ENCODE measurements around the gene TWSG1. TPM values are rescaled to one million over a fixed set of nuclear protein-coding genes. Genes with fewer than 3 reads are reported as not detected.

The TWSG1 gene
- total and polyA plus RNA-seq, 3 experiments from 2014 or later = 4.9 to 14.2 (median 13.1) TPM

- Mint-ChIP-seq H3K4me3 (no peak overlapping the region), H3K27ac (no peak overlapping the region), H3K27me3 (peaks cover 0 to 7% of the 10 kb centered on the region in 2 donors), H3K4me1 (no peaks in the 10 kb centered on the region), H3K9me3 (no peaks in the 10 kb centered on the region), H3K36me3 (no peaks in the 10 kb centered on the region)
- H3K4me1 ChIP-seq (ENCODE audit: insufficient read depth, low read length) = no peaks in the 10 kb centered on the region
- no peak overlapping the region for H3K27ac ChIP-seq (ENCODE audit: low read depth, low read length)
- H3K4me3 ChIP-seq (ENCODE audit: low read length) = no peak overlapping the region
- no peaks in the 10 kb centered on the region for H3K27me3 ChIP-seq (ENCODE audit: insufficient read depth, low read length, poor library complexity, severe bottlenecking)
- CTCF ChIA-PET = no interaction called here
- no peak for DNase-seq
- H3K9me3 ChIP-seq (ENCODE audit: low read length) = no peaks in the 10 kb centered on the region
- H3K36me3 ChIP-seq (ENCODE audit: insufficient read depth, low read length) = no peaks in the 10 kb centered on the region
- POLR2A ChIA-PET = no interaction called here
These were observed 79.0 kb downstream of the TWSG1 start for GRCh38 chr18:9413576-9413975.

- peaks cover 0 to 7% of the 10 kb centered on the region in 2 donors for H3K27me3 Mint-ChIP-seq
- CTCF ChIA-PET = no interaction called here
- POLR2A ChIA-PET = no interaction called here
These were observed 82.0 kb downstream of the TWSG1 start for GRCh38 chr18:9416563-9417072.

DNA sequence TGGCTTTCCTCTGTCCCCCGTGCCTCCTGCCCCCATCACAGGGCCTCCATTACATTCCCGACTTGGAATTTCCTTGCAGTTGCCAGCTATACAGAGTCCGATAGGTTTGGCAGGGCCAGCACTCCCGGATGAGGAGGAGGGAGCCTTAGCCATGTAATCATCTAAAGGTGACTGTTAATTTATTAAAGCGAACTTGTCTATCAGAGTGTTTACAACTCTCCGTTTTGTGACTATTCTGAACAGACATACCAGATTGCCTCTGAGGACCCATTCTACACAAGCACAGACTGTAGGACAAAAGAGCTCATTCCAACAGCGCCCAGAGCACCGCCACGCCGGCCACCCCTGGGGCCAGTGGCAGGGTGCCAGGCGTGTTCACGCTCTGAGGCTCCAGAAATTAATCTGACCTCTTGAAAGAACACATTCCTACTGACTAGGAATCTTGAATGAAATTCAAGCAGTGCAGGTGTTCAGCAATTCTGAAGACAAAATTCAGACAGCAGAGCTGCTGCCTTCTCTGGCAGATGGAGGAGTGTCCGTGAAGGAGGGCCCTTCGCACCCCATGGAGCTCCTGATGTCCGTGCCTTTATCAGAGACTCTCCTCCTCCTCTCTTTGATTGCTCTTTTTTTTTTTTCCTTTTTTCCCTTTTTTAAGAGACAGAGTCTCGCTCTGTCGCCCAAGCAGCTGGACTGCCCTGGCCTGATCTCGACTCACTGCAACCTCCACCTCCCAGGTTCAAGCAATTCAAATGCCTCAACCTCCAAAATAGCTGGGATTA lies 82.7 kb downstream of the TWSG1 start:
- POLR2A ChIA-PET = no interaction called here
- CTCF ChIA-PET = no interaction called here
- Mint-ChIP-seq H3K9me3 (no peaks in the 10 kb centered on the region), H3K4me3 (no peak overlapping the region), H3K36me3 (no peaks in the 10 kb centered on the region), H3K27ac (peak overlapping the region in 1 of 8 donors; percentile 36), H3K27me3 (peaks cover 0 to 3% of the 10 kb centered on the region in 2 donors), H3K4me1 (no peaks in the 10 kb centered on the region)
- no peak for DNase-seq
- Histone ChIP-seq H3K36me3 (ENCODE audit: insufficient read depth, low read length) (no peaks in the 10 kb centered on the region), H3K9me3 (ENCODE audit: low read length) (no peaks in the 10 kb centered on the region), H3K27ac (ENCODE audit: low read depth, low read length) (no peak overlapping the region), H3K4me3 (ENCODE audit: low read length) (no peak overlapping the region), H3K4me1 (ENCODE audit: insufficient read depth, low read length) (no peaks in the 10 kb centered on the region), H3K27me3 (ENCODE audit: insufficient read depth, low read length, poor library complexity, severe bottlenecking) (no peaks in the 10 kb centered on the region)

More at GRCh38 chr18:9416563-9417072, 82.0 kb downstream of the TWSG1 start:
- Histone ChIP-seq H3K27me3 (ENCODE audit: insufficient read depth, low read length, poor library complexity, severe bottlenecking) (no peaks in the 10 kb centered on the region), H3K4me3 (ENCODE audit: low read length) (no peak overlapping the region), H3K27ac (ENCODE audit: low read depth, low read length) (no peak overlapping the region), H3K36me3 (ENCODE audit: insufficient read depth, low read length) (no peaks in the 10 kb centered on the region), H3K9me3 (ENCODE audit: low read length) (no peaks in the 10 kb centered on the region), H3K4me1 (ENCODE audit: insufficient read depth, low read length) (no peaks in the 10 kb centered on the region)
- no peaks in the 10 kb centered on the region for H3K4me1 Mint-ChIP-seq
- H3K4me3 Mint-ChIP-seq = no peak overlapping the region
- H3K36me3 Mint-ChIP-seq = no peaks in the 10 kb centered on the region
- no peak for DNase-seq
- no peak overlapping the region for H3K27ac Mint-ChIP-seq
- H3K9me3 Mint-ChIP-seq = no peaks in the 10 kb centered on the region

DNA sequence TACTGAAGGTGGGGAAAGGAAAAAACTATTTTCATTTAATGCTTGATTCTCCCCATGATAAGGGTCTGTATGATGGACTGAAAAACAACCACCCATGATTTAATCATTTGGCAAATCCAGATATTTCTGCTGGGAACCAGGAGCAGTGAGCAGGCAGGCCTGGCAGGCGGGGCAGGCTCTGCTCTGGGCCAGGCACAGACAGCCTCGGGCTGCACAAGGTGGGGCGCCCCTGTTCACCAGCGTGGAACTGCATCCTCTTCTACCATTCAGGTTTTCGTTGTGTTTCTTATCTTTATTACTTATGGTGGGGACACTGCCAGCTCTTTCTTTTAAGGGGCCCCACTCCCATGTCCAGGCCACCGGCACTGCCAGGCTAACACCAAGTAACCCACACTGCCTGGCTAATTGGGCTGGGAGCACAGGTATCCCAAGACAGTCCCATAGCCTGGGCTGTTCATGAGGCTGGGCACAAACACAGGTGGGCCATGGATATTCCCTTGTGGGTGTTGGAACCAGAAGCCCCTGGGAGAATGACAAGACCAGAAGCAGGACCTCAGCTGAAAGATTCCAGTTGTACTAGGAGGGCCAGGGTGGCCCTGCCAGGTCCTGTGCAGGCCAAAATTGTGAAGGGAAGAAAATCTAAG lies 83.6 kb downstream of the TWSG1 start:
- Histone ChIP-seq H3K4me3 (ENCODE audit: low read length) (no peak overlapping the region), H3K27ac (ENCODE audit: low read depth, low read length) (no peak overlapping the region), H3K4me1 (ENCODE audit: insufficient read depth, low read length) (no peaks in the 10 kb centered on the region), H3K36me3 (ENCODE audit: insufficient read depth, low read length) (no peaks in the 10 kb centered on the region), H3K9me3 (ENCODE audit: low read length) (no peaks in the 10 kb centered on the region), H3K27me3 (ENCODE audit: insufficient read depth, low read length, poor library complexity, severe bottlenecking) (no peaks in the 10 kb centered on the region)
- ChIA-PET CTCF (no interaction called here), POLR2A (no interaction called here)
- no peak for DNase-seq
- Mint-ChIP-seq H3K4me3 (no peak overlapping the region), H3K27ac (peak overlapping the region in 1 of 8 donors; percentile 12), H3K27me3 (no peaks in the 10 kb centered on the region), H3K9me3 (no peaks in the 10 kb centered on the region), H3K4me1 (no peaks in the 10 kb centered on the region), H3K36me3 (no peaks in the 10 kb centered on the region)

DNA sequence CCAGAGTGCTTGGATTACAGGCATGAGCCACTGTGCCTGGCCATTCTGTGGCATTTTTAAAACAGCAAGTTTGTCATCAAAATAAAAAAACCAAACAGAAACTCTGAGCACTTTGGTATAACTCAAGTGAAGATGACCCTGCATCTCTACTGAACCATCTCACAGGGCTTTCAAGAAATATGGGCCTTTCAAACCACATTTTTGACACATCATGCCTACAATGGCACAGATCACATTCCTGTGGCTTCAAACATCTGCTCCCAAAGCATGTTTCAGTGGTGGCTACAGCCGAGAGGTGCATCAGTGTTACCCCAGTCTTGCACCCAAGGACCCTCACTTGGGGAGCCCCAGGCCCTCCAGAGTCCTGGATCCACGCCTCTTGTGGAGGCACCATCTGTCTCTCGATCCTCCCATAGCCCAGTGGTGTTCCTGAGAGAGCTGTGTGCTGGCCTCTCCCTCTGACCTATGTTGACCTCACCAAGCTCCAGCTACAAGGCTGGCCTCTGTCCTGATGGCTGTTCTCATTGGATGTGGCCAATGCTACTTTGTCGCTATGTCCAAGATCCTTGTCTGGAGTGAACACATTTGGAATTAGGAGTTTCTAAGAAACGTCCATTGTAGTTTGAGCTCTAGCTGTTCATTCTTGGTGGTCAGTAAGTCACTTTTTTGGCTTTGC lies 85.5 kb downstream of the TWSG1 start:
- H3K27ac Mint-ChIP-seq = no peak overlapping the region
- H3K4me3 Mint-ChIP-seq = no peak overlapping the region
- POLR2A ChIA-PET = no interaction called here
- H3K27me3 ChIP-seq (ENCODE audit: insufficient read depth, low read length, poor library complexity, severe bottlenecking) = no peaks in the 10 kb centered on the region
- DNase-seq = no peak
- H3K9me3 Mint-ChIP-seq = no peaks in the 10 kb centered on the region
- no peaks in the 10 kb centered on the region for H3K27me3 Mint-ChIP-seq
- no peaks in the 10 kb centered on the region for H3K36me3 ChIP-seq (ENCODE audit: insufficient read depth, low read length)
- no peaks in the 10 kb centered on the region for H3K9me3 ChIP-seq (ENCODE audit: low read length)
- CTCF ChIA-PET = no interaction called here
- H3K36me3 Mint-ChIP-seq = no peaks in the 10 kb centered on the region
- no peak overlapping the region for H3K4me3 ChIP-seq (ENCODE audit: low read length)
- H3K4me1 Mint-ChIP-seq = no peaks in the 10 kb centered on the region
- H3K4me1 ChIP-seq (ENCODE audit: insufficient read depth, low read length) = no peaks in the 10 kb centered on the region
- no peak overlapping the region for H3K27ac ChIP-seq (ENCODE audit: low read depth, low read length)

DNA sequence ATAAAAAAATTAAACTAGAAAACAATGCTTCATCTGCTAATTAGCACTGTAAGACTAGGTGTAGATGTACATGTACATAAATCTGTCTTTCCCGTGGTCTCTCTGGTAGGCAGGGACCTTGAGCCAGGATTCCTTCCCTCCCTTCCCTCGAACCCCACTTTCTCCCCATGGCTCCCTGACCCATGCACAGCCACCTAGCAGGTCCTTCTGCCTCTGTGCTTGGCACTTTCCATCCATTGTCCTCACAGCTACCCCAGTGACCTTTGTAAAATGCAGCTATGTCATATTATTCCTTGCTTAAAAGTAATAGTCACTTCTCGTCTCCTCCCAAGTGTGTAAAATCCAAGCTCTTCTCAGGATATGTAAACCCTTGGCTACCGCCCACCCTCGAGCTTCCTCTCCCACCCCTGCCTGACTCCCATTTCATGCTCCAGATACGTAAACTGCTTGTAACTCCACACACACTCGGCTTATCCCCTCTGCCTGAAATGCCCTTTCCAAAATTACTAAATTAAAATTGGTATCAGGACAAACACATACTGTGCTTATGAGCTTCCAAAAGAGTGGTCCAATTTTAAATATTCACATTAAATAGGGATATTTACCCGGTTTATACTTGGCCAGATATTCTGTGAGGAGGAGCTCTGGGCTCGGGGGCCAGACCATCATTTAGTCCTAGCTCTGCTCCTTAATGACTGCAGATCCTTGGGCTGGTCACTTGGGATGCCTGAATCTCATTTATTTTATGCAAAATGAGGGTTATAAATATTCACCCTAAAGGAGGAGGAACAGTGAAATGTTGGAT lies 86.7 kb downstream of the TWSG1 start:
- Histone ChIP-seq H3K9me3 (ENCODE audit: low read length) (no peaks in the 10 kb centered on the region), H3K27me3 (ENCODE audit: insufficient read depth, low read length, poor library complexity, severe bottlenecking) (no peaks in the 10 kb centered on the region), H3K4me3 (ENCODE audit: low read length) (no peak overlapping the region), H3K36me3 (ENCODE audit: insufficient read depth, low read length) (no peaks in the 10 kb centered on the region), H3K27ac (ENCODE audit: low read depth, low read length) (no peak overlapping the region), H3K4me1 (ENCODE audit: insufficient read depth, low read length) (no peaks in the 10 kb centered on the region)
- ChIA-PET CTCF (no interaction called here), POLR2A (no interaction called here)
- Mint-ChIP-seq H3K27ac (no peak overlapping the region), H3K27me3 (no peaks in the 10 kb centered on the region), H3K36me3 (no peaks in the 10 kb centered on the region), H3K9me3 (no peaks in the 10 kb centered on the region), H3K4me3 (no peak overlapping the region), H3K4me1 (no peaks in the 10 kb centered on the region)
- no peak for DNase-seq

DNA sequence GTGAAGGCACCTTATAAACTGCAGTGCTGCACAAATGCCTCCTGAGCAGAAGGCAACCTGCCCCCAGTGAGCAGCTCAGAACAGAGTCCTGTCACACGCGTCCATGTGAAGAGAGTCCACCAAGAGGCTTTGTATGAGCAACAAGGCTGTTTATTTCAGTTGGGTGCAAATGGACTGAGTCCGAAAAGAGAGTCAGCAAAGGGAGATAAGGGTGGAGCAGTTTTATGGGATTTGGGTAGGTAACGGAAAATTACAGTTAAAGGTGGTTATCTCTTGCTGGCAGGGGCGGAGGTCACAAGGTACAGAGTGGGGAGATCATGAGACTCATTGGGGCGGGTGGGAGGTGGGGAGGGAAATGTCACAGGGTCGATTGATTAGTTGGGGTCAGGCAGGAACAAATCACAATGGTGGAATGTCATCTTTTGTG lies 87.3 kb downstream of the TWSG1 start:
- Mint-ChIP-seq H3K36me3 (no peaks in the 10 kb centered on the region), H3K4me3 (no peak overlapping the region), H3K27me3 (no peaks in the 10 kb centered on the region), H3K4me1 (no peaks in the 10 kb centered on the region), H3K9me3 (no peaks in the 10 kb centered on the region), H3K27ac (no peak overlapping the region)
- ChIA-PET POLR2A (no interaction called here), CTCF (no interaction called here)
- Histone ChIP-seq H3K27me3 (ENCODE audit: insufficient read depth, low read length, poor library complexity, severe bottlenecking) (no peaks in the 10 kb centered on the region), H3K4me1 (ENCODE audit: insufficient read depth, low read length) (no peaks in the 10 kb centered on the region), H3K9me3 (ENCODE audit: low read length) (no peaks in the 10 kb centered on the region), H3K36me3 (ENCODE audit: insufficient read depth, low read length) (no peaks in the 10 kb centered on the region), H3K27ac (ENCODE audit: low read depth, low read length) (no peak overlapping the region), H3K4me3 (ENCODE audit: low read length) (no peak overlapping the region)
- no peak for DNase-seq

All from CD8-positive, alpha-beta memory T cell (primary cell).